Astrocyte (in vitro differentiated cells and primary cell): ENCODE results near the gene SBF2.

Source experiments
- EZH2 ChIP-seq: IDR thresholded peaks from 2 replicates; pipeline ENCODE4 v1.6.1; 2012; ENCODE audit warnings: mild to moderate bottlenecking, low read length, inconsistent platforms; ENCODE audit not compliant: insufficient read depth
- TF ChIP-seq, protein P1 (sequence below): IDR thresholded peaks from 2 replicates; pipeline ENCODE4 v1.5.1; 2011; ENCODE audit warnings: low read depth, mild to moderate bottlenecking, inconsistent platforms, low read length, moderate library complexity; ENCODE audit not compliant: insufficient read depth

DNA sequence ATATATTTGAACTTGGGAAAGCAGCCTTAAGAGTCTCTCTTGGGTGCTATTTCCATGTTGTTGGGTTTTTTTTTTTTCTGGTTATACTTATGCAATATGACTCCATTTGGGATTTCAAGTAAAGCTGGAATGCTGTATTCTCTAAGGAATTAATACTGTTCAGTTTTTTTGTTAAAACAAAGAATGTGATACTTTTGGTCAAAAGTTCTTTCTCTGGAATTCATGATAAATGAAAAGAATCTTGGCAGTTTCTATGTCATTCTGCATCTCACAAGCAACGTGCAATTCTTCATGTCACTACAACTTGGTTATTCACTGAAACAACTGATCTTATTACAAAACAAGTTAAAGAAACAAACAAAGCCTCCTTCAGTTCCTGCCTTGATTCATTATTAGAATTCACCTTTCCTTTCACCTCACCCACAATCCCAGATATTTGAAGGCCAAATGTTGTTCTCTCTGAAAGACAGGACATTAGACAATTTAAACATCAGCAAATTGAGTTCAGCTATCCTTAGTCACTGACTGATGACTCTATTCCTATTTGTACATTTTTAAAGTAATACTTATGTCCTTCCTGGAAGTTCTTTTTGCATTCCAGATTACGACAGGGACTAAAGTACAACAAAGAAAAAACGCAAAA lies 176.2 kb downstream of the SBF2 start:
- TF ChIP-seq, protein P1, sequence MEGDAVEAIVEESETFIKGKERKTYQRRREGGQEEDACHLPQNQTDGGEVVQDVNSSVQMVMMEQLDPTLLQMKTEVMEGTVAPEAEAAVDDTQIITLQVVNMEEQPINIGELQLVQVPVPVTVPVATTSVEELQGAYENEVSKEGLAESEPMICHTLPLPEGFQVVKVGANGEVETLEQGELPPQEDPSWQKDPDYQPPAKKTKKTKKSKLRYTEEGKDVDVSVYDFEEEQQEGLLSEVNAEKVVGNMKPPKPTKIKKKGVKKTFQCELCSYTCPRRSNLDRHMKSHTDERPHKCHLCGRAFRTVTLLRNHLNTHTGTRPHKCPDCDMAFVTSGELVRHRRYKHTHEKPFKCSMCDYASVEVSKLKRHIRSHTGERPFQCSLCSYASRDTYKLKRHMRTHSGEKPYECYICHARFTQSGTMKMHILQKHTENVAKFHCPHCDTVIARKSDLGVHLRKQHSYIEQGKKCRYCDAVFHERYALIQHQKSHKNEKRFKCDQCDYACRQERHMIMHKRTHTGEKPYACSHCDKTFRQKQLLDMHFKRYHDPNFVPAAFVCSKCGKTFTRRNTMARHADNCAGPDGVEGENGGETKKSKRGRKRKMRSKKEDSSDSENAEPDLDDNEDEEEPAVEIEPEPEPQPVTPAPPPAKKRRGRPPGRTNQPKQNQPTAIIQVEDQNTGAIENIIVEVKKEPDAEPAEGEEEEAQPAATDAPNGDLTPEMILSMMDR: no peak
- no peak for TF ChIP-seq EZH2
